ENCODE results near the gene PBX3. TPM values are rescaled to one million over a fixed set of nuclear protein-coding genes. Genes with fewer than 3 reads are reported as not detected.

The PBX3 gene
- total and polyA plus RNA-seq, 2 of the 13 experiments (the other 11 are each of a cell fraction or from before 2014, with no cell fraction given), result 6.0 to 11.2 TPM

DNA sequence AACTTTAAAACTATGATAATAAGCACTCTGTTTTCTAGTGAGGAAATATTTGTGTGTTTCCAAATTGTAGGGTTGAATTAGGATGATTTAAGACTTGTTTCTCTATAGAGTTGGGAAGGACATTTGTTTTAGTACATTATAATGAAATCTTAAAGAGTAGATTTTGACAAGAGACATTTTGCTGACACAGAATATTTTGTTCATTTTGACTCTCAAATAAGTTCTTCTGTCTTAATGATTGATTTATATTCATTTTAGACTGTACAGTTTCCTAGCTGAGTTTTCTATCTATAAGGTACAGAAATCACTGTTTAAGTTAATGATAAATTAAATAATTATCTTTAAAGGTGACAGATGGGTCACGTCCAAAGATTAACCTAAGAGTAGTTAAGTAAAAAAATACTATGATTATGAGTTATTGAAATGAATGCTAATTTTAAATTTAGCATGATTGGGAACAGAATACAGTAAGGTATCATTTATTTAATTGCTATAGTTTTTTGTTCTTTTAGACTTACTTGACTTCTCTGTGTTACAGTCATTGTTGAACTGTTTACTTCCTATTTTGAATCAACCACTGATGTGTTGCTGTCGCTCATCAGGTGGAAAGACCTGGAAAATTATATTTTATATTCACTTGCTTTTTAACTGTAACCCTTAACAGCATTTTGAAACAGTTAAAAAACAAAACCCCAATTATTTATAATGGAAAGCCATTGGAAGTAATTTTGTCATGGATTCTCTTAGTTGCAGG lies 19.5 kb downstream of the PBX3 start:
- POLR2A ChIA-PET, result no interaction called here
- H3K9me3 ChIP-seq (ENCODE audit: low read length), result no peaks in the 10 kb centered on the region
- no peak for ATAC-seq
- no peaks in the 10 kb centered on the region for H3K79me2 ChIP-seq (ENCODE audit: insufficient read depth, low read length)
- intact Hi-C loops (cut with micrococcal nuclease; ENCODE audit: unreplicated experiment), result no loop called here
- H2AFZ ChIP-seq (ENCODE audit: low read length), result no peak overlapping the region
- H3K4me3 ChIP-seq (replicated peaks in 1 of 3; ENCODE audit: insufficient read depth in 1 of 3, low read depth in 2 of 3, low read length in 3 of 3), result no peak overlapping the region
- peak; percentile 84 for TF ChIP-seq MAFF (IDR thresholded peaks at IDR 0.05; ENCODE audit: low read depth, low read length)
- no peak for TF ChIP-seq THAP11 (CRISPR knock-in tag; IDR thresholded peaks at IDR 0.05)
- peak; percentile 77 to 95 for TF ChIP-seq MAFK (conservative IDR thresholded peaks at IDR 0.05 in 1 of 2, IDR thresholded peaks at IDR 0.05 in 1 of 2; ENCODE audit: low read length in 2 of 2)
- CTCF ChIA-PET (ENCODE audit: low intra/inter-chr PET ratio, low total read pairs), result no interaction called here
- H3K27ac ChIP-seq (ENCODE audit: extremely low read length, insufficient read depth, low read length), result no peak overlapping the region
- WGBS (ENCODE audit: low lambda C conversion rate), result 98% methylated on average over 2 of the region's 2 CpGs
- H3K4me2 ChIP-seq (ENCODE audit: low read depth, low read length), result no peak overlapping the region
- BruUV-seq (replicated peaks), result no TSS peak
- H4K20me1 ChIP-seq (ENCODE audit: insufficient read depth, low read length), result no peaks in the 10 kb centered on the region
- no peak overlapping the region for H3K9ac ChIP-seq (ENCODE audit: insufficient read depth, low read depth, low read length)
- no peaks in the 10 kb centered on the region for H3K27me3 ChIP-seq (ENCODE audit: control insufficient read depth in 1 of 2, insufficient read depth in 2 of 2, low read length in 2 of 2)
- no peaks in the 10 kb centered on the region for H3K36me3 ChIP-seq (replicated peaks in 1 of 2; ENCODE audit: control insufficient read depth in 1 of 2, insufficient read depth in 2 of 2, low read length in 2 of 2)
- no peak for DNase-seq (ENCODE audit: low spot score)
- FAIRE-seq, result no peak
- in situ Hi-C loops (cut with HindIII; ENCODE audit: extremely low pct_ligation_motif_present, low pct_unique_long_range_greater_than_20kb), result no loop called here
- H3K4me1 ChIP-seq (ENCODE audit: insufficient read depth, low read length), result peaks cover 11% of the 10 kb centered on the region; the same call in 1 of the 2 replicates

DNA sequence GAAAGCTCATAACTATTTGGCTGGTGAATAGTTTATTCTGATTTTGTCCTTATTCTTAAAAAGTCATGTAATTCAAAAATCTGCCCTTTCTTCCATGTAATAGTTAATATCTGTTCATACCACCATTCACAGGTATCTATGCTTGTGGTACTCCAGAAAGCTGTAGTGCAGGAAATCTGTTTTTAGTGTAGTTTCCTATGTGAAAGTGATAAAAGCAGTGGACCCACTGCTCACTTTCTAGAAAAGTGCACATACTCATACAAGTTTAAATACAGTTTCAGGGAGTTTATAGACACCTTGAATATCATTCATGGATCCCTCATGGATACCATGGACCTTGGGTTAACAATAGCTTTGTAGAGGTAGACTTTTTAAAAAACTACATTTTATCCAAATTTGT lies 20.2 kb downstream of the PBX3 start:
- H3K9me3 ChIP-seq (ENCODE audit: low read length), result no peaks in the 10 kb centered on the region
- no peaks in the 10 kb centered on the region for H3K27me3 ChIP-seq (ENCODE audit: control insufficient read depth in 1 of 2, insufficient read depth in 2 of 2, low read length in 2 of 2)
- DNase-seq (ENCODE audit: low spot score), result no peak
- in situ Hi-C loops (cut with HindIII; ENCODE audit: extremely low pct_ligation_motif_present, low pct_unique_long_range_greater_than_20kb), result no loop called here
- CTCF ChIA-PET (ENCODE audit: low intra/inter-chr PET ratio, low total read pairs), result no interaction called here
- no peak overlapping the region for H2AFZ ChIP-seq (ENCODE audit: low read length)
- POLR2A ChIA-PET, result no interaction called here
- FAIRE-seq, result no peak
- H3K79me2 ChIP-seq (ENCODE audit: insufficient read depth, low read length), result no peaks in the 10 kb centered on the region
- H3K4me1 ChIP-seq (ENCODE audit: insufficient read depth, low read length), result peaks cover 11% of the 10 kb centered on the region; the same call in 1 of the 2 replicates
- no peak for ATAC-seq
- no peak overlapping the region for H3K9ac ChIP-seq (ENCODE audit: insufficient read depth, low read depth, low read length)
- no peak overlapping the region for H3K27ac ChIP-seq (ENCODE audit: extremely low read length, insufficient read depth, low read length)
- BruUV-seq (replicated peaks), result no TSS peak
- no peaks in the 10 kb centered on the region for H4K20me1 ChIP-seq (ENCODE audit: insufficient read depth, low read length)
- H3K4me2 ChIP-seq (ENCODE audit: low read depth, low read length), result no peak overlapping the region
- intact Hi-C loops (cut with micrococcal nuclease; ENCODE audit: unreplicated experiment), result no loop called here
- TF ChIP-seq AHR (CRISPR knock-in tag; IDR thresholded peaks at IDR 0.05) (no peak), NFE2L2 (IDR thresholded peaks at IDR 0.05; ENCODE audit: low read length) (no peak), HNRNPH1 (optimal IDR thresholded peaks at IDR 0.05; ENCODE audit: low read depth, low read length) (no peak), ZNF879 (CRISPR knock-in tag; IDR thresholded peaks at IDR 0.05) (no peak), NR2F6 (IDR thresholded peaks at IDR 0.05) (no peak), NR2F6 (CRISPR knock-in tag; IDR thresholded peaks at IDR 0.05) (no peak), SMYD3 (CRISPR knock-in tag; IDR thresholded peaks at IDR 0.05) (no peak), ZNF136 (CRISPR knock-in tag; IDR thresholded peaks at IDR 0.05; ENCODE audit: low read depth) (no peak), ZFP36L2 (CRISPR knock-in tag; IDR thresholded peaks at IDR 0.05) (no peak), CEBPG (CRISPR knock-in tag; IDR thresholded peaks at IDR 0.05) (no peak), KLF15 (CRISPR knock-in tag; IDR thresholded peaks at IDR 0.05; ENCODE audit: borderline replicate concordance) (no peak)
- TF ChIP-seq, protein P1, sequence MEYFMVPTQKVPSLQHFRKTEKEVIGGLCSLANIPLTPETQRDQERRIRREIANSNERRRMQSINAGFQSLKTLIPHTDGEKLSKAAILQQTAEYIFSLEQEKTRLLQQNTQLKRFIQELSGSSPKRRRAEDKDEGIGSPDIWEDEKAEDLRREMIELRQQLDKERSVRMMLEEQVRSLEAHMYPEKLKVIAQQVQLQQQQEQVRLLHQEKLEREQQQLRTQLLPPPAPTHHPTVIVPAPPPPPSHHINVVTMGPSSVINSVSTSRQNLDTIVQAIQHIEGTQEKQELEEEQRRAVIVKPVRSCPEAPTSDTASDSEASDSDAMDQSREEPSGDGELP (IDR thresholded peaks at IDR 0.05; ENCODE audit: borderline replicate concordance, low read depth), result no peak
- TF ChIP-seq, protein P2, sequence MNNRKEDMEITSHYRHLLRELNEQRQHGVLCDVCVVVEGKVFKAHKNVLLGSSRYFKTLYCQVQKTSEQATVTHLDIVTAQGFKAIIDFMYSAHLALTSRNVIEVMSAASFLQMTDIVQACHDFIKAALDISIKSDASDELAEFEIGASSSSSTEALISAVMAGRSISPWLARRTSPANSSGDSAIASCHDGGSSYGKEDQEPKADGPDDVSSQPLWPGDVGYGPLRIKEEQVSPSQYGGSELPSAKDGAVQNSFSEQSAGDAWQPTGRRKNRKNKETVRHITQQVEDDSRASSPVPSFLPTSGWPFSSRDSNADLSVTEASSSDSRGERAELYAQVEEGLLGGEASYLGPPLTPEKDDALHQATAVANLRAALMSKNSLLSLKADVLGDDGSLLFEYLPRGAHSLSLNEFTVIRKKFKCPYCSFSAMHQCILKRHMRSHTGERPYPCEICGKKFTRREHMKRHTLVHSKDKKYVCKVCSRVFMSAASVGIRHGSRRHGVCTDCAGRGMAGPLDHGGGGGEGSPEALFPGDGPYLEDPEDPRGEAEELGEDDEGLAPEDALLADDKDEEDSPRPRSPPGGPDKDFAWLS (CRISPR knock-in tag; IDR thresholded peaks at IDR 0.05; ENCODE audit: borderline replicate concordance), result no peak
- no peaks in the 10 kb centered on the region for H3K36me3 ChIP-seq (replicated peaks in 1 of 2; ENCODE audit: control insufficient read depth in 1 of 2, insufficient read depth in 2 of 2, low read length in 2 of 2)
- H3K4me3 ChIP-seq (replicated peaks in 1 of 3; ENCODE audit: insufficient read depth in 1 of 3, low read depth in 2 of 3, low read length in 3 of 3), result no peak overlapping the region

Data from HepG2 (cell line).